22Rv1 (cell line): ENCODE data around the gene HMGA1.

ENCODE experiments used
- CTCF ChIP-seq: fragments of 450-650 bp; IDR thresholded peaks from 2 replicates; pipeline ENCODE4 v1.5.1; 2017; ENCODE audit warnings: mild to moderate bottlenecking
- ZFX ChIP-seq: fragments of 450-650 bp; IDR thresholded peaks from 2 replicates; pipeline ENCODE4 v1.6.1; 2017; ENCODE audit warnings: antibody characterized with exemption, borderline replicate concordance

- TF ChIP-seq CTCF (no peak), ZFX (no peak)
Measured at GRCh38 chr6:34200340-34200971, 36.2 kb upstream of the HMGA1 start.
